Gastrocnemius medialis (tissue), 4 donors: ENCODE results near the gene C2orf80.

Source experiments
- POLR2A ChIP-seq, 2 donors: fragments of 450-650 bp; IDR thresholded peaks; one replicate each; pipeline ENCODE4 v1.6.1; 2017; ENCODE audit warnings: antibody characterized with exemption in 2 of 2, mild to moderate bottlenecking in 2 of 2, moderate library complexity in 2 of 2
- TF ChIP-seq, protein P1 (sequence below), 5 experiments: fragments of 450-650 bp in 3 of 5; fragments of 200-600 bp in 2 of 5; sonication (generic) in 2 of 5; IDR thresholded peaks in 4 of 5; conservative IDR thresholded peaks in 1 of 5; 1 replicate in 4 of 5; 2 replicates in 1 of 5; pipeline ENCODE4 v1.5.1; 2016 to 2019; ENCODE audit warnings: antibody characterized with exemption in 5 of 5, mild to moderate bottlenecking in 3 of 5, moderate library complexity in 3 of 5

- TF ChIP-seq, protein P1, sequence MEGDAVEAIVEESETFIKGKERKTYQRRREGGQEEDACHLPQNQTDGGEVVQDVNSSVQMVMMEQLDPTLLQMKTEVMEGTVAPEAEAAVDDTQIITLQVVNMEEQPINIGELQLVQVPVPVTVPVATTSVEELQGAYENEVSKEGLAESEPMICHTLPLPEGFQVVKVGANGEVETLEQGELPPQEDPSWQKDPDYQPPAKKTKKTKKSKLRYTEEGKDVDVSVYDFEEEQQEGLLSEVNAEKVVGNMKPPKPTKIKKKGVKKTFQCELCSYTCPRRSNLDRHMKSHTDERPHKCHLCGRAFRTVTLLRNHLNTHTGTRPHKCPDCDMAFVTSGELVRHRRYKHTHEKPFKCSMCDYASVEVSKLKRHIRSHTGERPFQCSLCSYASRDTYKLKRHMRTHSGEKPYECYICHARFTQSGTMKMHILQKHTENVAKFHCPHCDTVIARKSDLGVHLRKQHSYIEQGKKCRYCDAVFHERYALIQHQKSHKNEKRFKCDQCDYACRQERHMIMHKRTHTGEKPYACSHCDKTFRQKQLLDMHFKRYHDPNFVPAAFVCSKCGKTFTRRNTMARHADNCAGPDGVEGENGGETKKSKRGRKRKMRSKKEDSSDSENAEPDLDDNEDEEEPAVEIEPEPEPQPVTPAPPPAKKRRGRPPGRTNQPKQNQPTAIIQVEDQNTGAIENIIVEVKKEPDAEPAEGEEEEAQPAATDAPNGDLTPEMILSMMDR (IDR thresholded peaks at IDR 0.05 in 4 of 5, conservative IDR thresholded peaks at IDR 0.05 in 1 of 5): no peak
- TF ChIP-seq POLR2A (IDR thresholded peaks at IDR 0.05): no peak
Measured at GRCh38 chr2:208186465-208186864, 3.4 kb downstream of the C2orf80 start.
